Embryonic facial prominence (tissue), 1 donor: Measurements from ENCODE around the gene PRPF31.

Experiments
- DNase-seq: peaks from one replicate; pipeline ENCODE4 v3.0.0-alpha.2; 2016; ENCODE audit errors: extremely low spot score

Gene PRPF31

GRCh38 chr19:54107876-54108490, 7.6 kb upstream of the PRPF31 start:
- no peak for DNase-seq

- DNase-seq: no peak
Observed at GRCh38 chr19:54108496-54108895, 7.1 kb upstream of the PRPF31 start.

- DNase-seq: no peak
Observed at GRCh38 chr19:54109651-54110050, 5.9 kb upstream of the PRPF31 start.

- no peak for DNase-seq
Observed at GRCh38 chr19:54114340-54115108, 1.0 kb upstream of the PRPF31 start.

- no peak for DNase-seq
Observed at GRCh38 chr19:54121259-54121658, 5.7 kb downstream of the PRPF31 start.

- no peak for DNase-seq
Observed at GRCh38 chr19:54123682-54124081, 8.1 kb downstream of the PRPF31 start.

GRCh38 chr19:54124393-54124792, 8.8 kb downstream of the PRPF31 start:
- DNase-seq: no peak

- no peak for DNase-seq
Observed at GRCh38 chr19:54125713-54126112, 10.2 kb downstream of the PRPF31 start.

GRCh38 chr19:54127688-54128440, 12.3 kb downstream of the PRPF31 start:
- no peak for DNase-seq

GRCh38 chr19:54128441-54128725, 12.8 kb downstream of the PRPF31 start:
- no peak for DNase-seq

- no peak for DNase-seq
Observed at GRCh38 chr19:54128796-54129616, 13.5 kb downstream of the PRPF31 start.

- DNase-seq: no peak
Observed at GRCh38 chr19:54129617-54129996, 14.1 kb downstream of the PRPF31 start.

GRCh38 chr19:54133312-54133956, 17.9 kb downstream of the PRPF31 start:
- peak; percentile 70 for DNase-seq

- no peak for DNase-seq
Observed at GRCh38 chr19:54133957-54134590, 18.5 kb downstream of the PRPF31 start.

GRCh38 chr19:54136086-54136863, 20.7 kb downstream of the PRPF31 start:
- no peak for DNase-seq

- peak; percentile 100 for DNase-seq
Observed at GRCh38 chr19:54136864-54137698, 21.5 kb downstream of the PRPF31 start.

- DNase-seq: no peak
Observed at GRCh38 chr19:54137699-54138488, 22.3 kb downstream of the PRPF31 start, which contains the start of gene CNOT3. TSS of gene CNOT3 (plus strand) at chr19:54137762. CDS start at chr19:54142979, 5,217 bp downstream.

GRCh38 chr19:54138489-54139256, 23.1 kb downstream of the PRPF31 start:
- no peak for DNase-seq
